Right atrium auricular region (tissue), 2 donors: ENCODE measurements around the gene CNST. TPM values are rescaled to one million over a fixed set of nuclear protein-coding genes. Genes with fewer than 3 reads are reported as not detected.
"Not testable (repeated sequence)": the region's sequence is repeated elsewhere in the genome, so short reads cannot be mapped to it uniquely, and the experiment has no call there.

Source experiments
- DNase-seq: peaks from one replicate; pipeline ENCODE4 v3.0.0-alpha.2; 2019; ENCODE audit warnings: low spot score
- H3K27ac ChIP-seq, 2 donors: fragments of 200-600 bp; sonication (generic); 1 replicate in 1 of 2; 2 replicates in 1 of 2; pipeline ENCODE4 v1.5.1; 2016 to 2019
- H3K27me3 ChIP-seq, 2 donors: fragments of 200-600 bp; sonication (generic); one replicate each; pipeline versions ENCODE4 v1.5.1 to v1.6.0; 2017 to 2019
- H3K36me3 ChIP-seq: fragments of 200-600 bp; sonication (generic); one replicate; pipeline ENCODE4 v1.5.1; 2016
- H3K4me1 ChIP-seq, 2 donors: fragments of 200-600 bp; sonication (generic); one replicate each; pipeline versions ENCODE4 v1.5.1 to v1.6.0; 2017 to 2019
- H3K4me3 ChIP-seq, 2 donors: fragments of 200-600 bp; sonication (generic); 1 replicate in 1 of 2; 2 replicates in 1 of 2; pipeline ENCODE4 v1.5.1; 2017 to 2019; ENCODE audit warnings: mild to moderate bottlenecking in 1 of 2, moderate library complexity in 1 of 2
- H3K9me3 ChIP-seq, 2 donors: fragments of 200-600 bp; sonication (generic); one replicate each; pipeline ENCODE4 v1.5.1; 2019
- CTCF ChIP-seq, 2 donors: fragments of 200-600 bp; sonication (generic); IDR thresholded peaks; one replicate each; pipeline ENCODE4 v1.5.1; 2019; ENCODE audit warnings: antibody characterized with exemption in 2 of 2
- total RNA-seq, 2 donors: library from RNA; depleted of rRNA; stranded (reverse); fragments of >200 nt; gene quantifications; one replicate each; pipeline ENCODE4 v1.1.0, GENCODE V29; 2016

CNST gene
- total RNA-seq, 2 donors from 2014 or later: 15.6 to 19.0 TPM

GRCh38 chr1:246559310-246559709 is 6.9 kb upstream of the CNST start:
- Histone ChIP-seq H3K4me1 (peaks cover 0 to 6% of the 10 kb centered on the region in 2 donors), H3K27me3 (no peaks in the 10 kb centered on the region), H3K4me3 (no peak overlapping the region), H3K36me3 (peaks cover 38% of the 10 kb centered on the region), H3K9me3 (no peaks in the 10 kb centered on the region), H3K27ac (no peak overlapping the region)
- TF ChIP-seq CTCF (IDR thresholded peaks at IDR 0.05): no peak
- no peak for DNase-seq

GRCh38 chr1:246560833-246561232 is 5.4 kb upstream of the CNST start:
- H3K4me3 ChIP-seq, DNase-seq, H3K27me3 ChIP-seq, H3K9me3 ChIP-seq, H3K27ac ChIP-seq: not testable (repeated sequence)
- H3K4me1 ChIP-seq: peaks cover 0 to 20% of the 10 kb centered on the region in 2 donors
- H3K36me3 ChIP-seq: peaks cover 25% of the 10 kb centered on the region

- no peak for TF ChIP-seq CTCF (IDR thresholded peaks at IDR 0.05)
- Histone ChIP-seq H3K9me3 (no peaks in the 10 kb centered on the region), H3K4me3 (peak overlapping the region; percentile 85 to 93), H3K4me1 (peaks cover 0 to 49% of the 10 kb centered on the region in 2 donors), H3K27me3 (no peaks in the 10 kb centered on the region), H3K36me3 (peaks cover 4% of the 10 kb centered on the region), H3K27ac (peak overlapping the region; percentile 94 to 98)
- no peak for DNase-seq
Observed at GRCh38 chr1:246564839-246565750, 1.2 kb upstream of the CNST start.

- DNase-seq: no peak
- H3K9me3 ChIP-seq: no peaks in the 10 kb centered on the region
- no peaks in the 10 kb centered on the region for H3K36me3 ChIP-seq
- H3K4me3 ChIP-seq: peak overlapping the region; percentile 85 to 93
- no peak for TF ChIP-seq CTCF (IDR thresholded peaks at IDR 0.05)
- no peaks in the 10 kb centered on the region for H3K27me3 ChIP-seq
- peaks cover 0 to 55% of the 10 kb centered on the region in 2 donors for H3K4me1 ChIP-seq
- peak overlapping the region; percentile 94 to 98 for H3K27ac ChIP-seq
Observed at GRCh38 chr1:246565751-246566127, 517 bp upstream of the CNST start.

- no peak for TF ChIP-seq CTCF (IDR thresholded peaks at IDR 0.05)
- H3K27ac ChIP-seq: peak overlapping the region; percentile 94 to 98
- no peaks in the 10 kb centered on the region for H3K27me3 ChIP-seq
- no peaks in the 10 kb centered on the region for H3K36me3 ChIP-seq
- H3K4me1 ChIP-seq: peaks cover 0 to 68% of the 10 kb centered on the region in 2 donors
- H3K4me3 ChIP-seq: peak overlapping the region; percentile 85 to 93
- no peak for DNase-seq
- H3K9me3 ChIP-seq: no peaks in the 10 kb centered on the region
Observed at GRCh38 chr1:246566813-246567645, 773 bp downstream of the CNST start.
